K562 (cell line): ENCODE measurements around the gene SNX17. TPM values are rescaled to one million over a fixed set of nuclear protein-coding genes. Genes with fewer than 3 reads are reported as not detected.

ENCODE experiments used
- ARID2 ChIP-seq: fragments of 450-650 bp; IDR thresholded peaks from 2 replicates; pipeline ENCODE4 v1.6.1; 2017; ENCODE audit warnings: antibody characterized with exemption, mild to moderate bottlenecking
- BCL6 ChIP-seq: fragments of 250-450 bp; sonication (Bioruptor Pico); IDR thresholded peaks from 2 replicates; pipeline ENCODE4 v1.4.0; 2020
- CREM ChIP-seq: IDR thresholded peaks from 2 replicates; pipeline ENCODE4 v1.6.1; 2014; ENCODE audit warnings: antibody characterized with exemption, low read depth
- E2F3 ChIP-seq: fragments of 250-450 bp; sonication (Bioruptor Pico); IDR thresholded peaks from 2 replicates; pipeline ENCODE4 v1.4.0; 2020; ENCODE audit warnings: mild to moderate bottlenecking
- ELF1 ChIP-seq: fragments of 200-800 bp; sonication (Bioruptor generic); IDR thresholded peaks from 2 replicates; pipeline ENCODE4 v1.6.1; 2016; ENCODE audit warnings: missing genetic modification characterization, missing compliant biosample characterization
- EP300 ChIP-seq: IDR thresholded peaks from 2 replicates; pipeline ENCODE4 v1.6.1; 2012; ENCODE audit warnings: low read length, improper control_type of control experiment
- IRF1 ChIP-seq: sonication (generic); formaldehyde crosslinking; IDR thresholded peaks from 2 replicates; pipeline ENCODE4 v1.8.0; 2022; ENCODE audit warnings: missing genetic modification reagents, mild to moderate bottlenecking, borderline replicate concordance
- OTX1 ChIP-seq: fragments of 450-650 bp; formaldehyde crosslinking; IDR thresholded peaks from 2 replicates; pipeline ENCODE4 v1.4.0; 2022; ENCODE audit warnings: mild to moderate bottlenecking
- RBFOX2 ChIP-seq: fragments of 200-400 bp; formaldehyde crosslinking; IDR thresholded peaks from 2 replicates; pipeline ENCODE4 v1.6.1; 2017; ENCODE audit warnings: low read depth, mild to moderate bottlenecking, low read length, moderate library complexity
- SMAD1 ChIP-seq: fragments of 150-350 bp; IDR thresholded peaks from 2 replicates; pipeline ENCODE4 v1.6.1; 2014; ENCODE audit warnings: low read length, low read depth; ENCODE audit not compliant: partially characterized antibody
- SRSF3 ChIP-seq: fragments of 200-400 bp; formaldehyde crosslinking; IDR thresholded peaks from 2 replicates; pipeline ENCODE4 v1.6.1; 2016; ENCODE audit warnings: mild to moderate bottlenecking, low read length, moderate library complexity; ENCODE audit not compliant: insufficient read depth
- STAT5B ChIP-seq: fragments of 250-450 bp; sonication (Bioruptor Pico); IDR thresholded peaks from 2 replicates; pipeline ENCODE4 v1.8.0; 2021; ENCODE audit warnings: mild to moderate bottlenecking, inconsistent platforms
- ZKSCAN1 ChIP-seq: fragments of 150-350 bp; IDR thresholded peaks from 2 replicates; pipeline ENCODE4 v1.6.1; 2016; ENCODE audit warnings: low read depth, low read length
- ZNF23 ChIP-seq: fragments of 250-450 bp; sonication (Bioruptor Pico); IDR thresholded peaks from 2 replicates; pipeline ENCODE4 v1.4.0; 2020; ENCODE audit warnings: mild to moderate bottlenecking
- ZNF3 ChIP-seq: fragments of 250-450 bp; sonication (Bioruptor Pico); IDR thresholded peaks from 2 replicates; pipeline ENCODE4 v1.5.0; 2021; ENCODE audit warnings: mild to moderate bottlenecking, moderate library complexity
- ZNF444 ChIP-seq: fragments of 250-450 bp; sonication (Bioruptor Pico); IDR thresholded peaks from 2 replicates; pipeline ENCODE4 v1.4.0; 2020; ENCODE audit warnings: mild to moderate bottlenecking, moderate library complexity
- ZNF511 ChIP-seq: sonication (generic); formaldehyde crosslinking; IDR thresholded peaks from 2 replicates; pipeline ENCODE4 v1.8.0; 2022; ENCODE audit warnings: mild to moderate bottlenecking, missing genetic modification reagents
- ZNF561 ChIP-seq: fragments of 450-650 bp; formaldehyde crosslinking; conservative IDR thresholded peaks from 2 replicates; pipeline ENCODE4 v1.4.0; 2020; ENCODE audit warnings: mild to moderate bottlenecking, moderate library complexity
- ZNF668 ChIP-seq: fragments of 250-450 bp; sonication (Bioruptor Pico); IDR thresholded peaks from 2 replicates; pipeline ENCODE4 v1.8.0; 2022; ENCODE audit warnings: mild to moderate bottlenecking, inconsistent platforms
- polyA plus RNA-seq, 8 experiments: library from polyadenylated mRNA; depleted of rRNA in 4 of 8; stranded (reverse) in 5 of 8; unstranded in 3 of 8; fragments of >200 nt; fragmentation: Nextera tagmentation in 2 of 8; fragmentation: Illumina TruSeq in 1 of 8; extraction: Ambion mirVana in 2 of 8; extraction: Trizol in 1 of 8; gene quantifications; 2 replicates each; pipeline versions ENCODE4 v1.2.1 to v1.2.3, GENCODE V29; 2011 to 2014; ENCODE audit warnings: inconsistent platforms in 1 of 8, missing spikeins in 1 of 8
- total RNA-seq, 7 experiments: library from RNA; depleted of rRNA in 6 of 7; stranded (reverse); fragments of >200 nt in 6 of 7; fragmentation: Illumina TruSeq in 2 of 7; extraction: Trizol in 2 of 7; gene quantifications; 2 replicates each; pipeline versions ENCODE4 v1.2.1 to v1.2.3, GENCODE V29; 2011 to 2021; ENCODE audit warnings: low replicate concordance in 1 of 7
- TF ChIP-seq, protein P1 (sequence below): sonication (generic); formaldehyde crosslinking; IDR thresholded peaks from 2 replicates; pipeline ENCODE4 v1.8.1; 2023; ENCODE audit warnings: missing genetic modification reagents, mild to moderate bottlenecking, borderline replicate concordance
- TF ChIP-seq, protein P2 (sequence below): fragments of 250-450 bp; sonication (Bioruptor Pico); IDR thresholded peaks from 2 replicates; pipeline ENCODE4 v1.9.0; 2021; ENCODE audit warnings: mild to moderate bottlenecking, inconsistent platforms

The SNX17 gene
- total and polyA plus RNA-seq, 9 of the 15 experiments (the other 6 are each of a cell fraction or from before 2014, with no cell fraction given): 3.0 to 75.7 (median 54.6) TPM

GRCh38 chr2:27409321-27410073 lies 39.1 kb downstream of the SNX17 start, which contains the start of gene PPM1G (continued):
- TF ChIP-seq BCL6 (no peak), IRF1 (CRISPR knock-in tag) (0 out of 2 replicates have a peak, but pooled peaks have one; percentile 62), ZNF444 (CRISPR knock-in tag) (no peak), ZNF668 (no peak), ZNF3 (CRISPR knock-in tag) (no peak), STAT5B (CRISPR knock-in tag) (no peak), OTX1 (CRISPR knock-in tag) (0 out of 2 replicates have a peak, but pooled peaks have one; percentile 50), CREM (peak; percentile 64), RBFOX2 (peak; percentile 99), ZNF23 (CRISPR knock-in tag) (no peak), SRSF3 (no peak), ZKSCAN1 (0 out of 2 replicates have a peak, but pooled peaks have one; percentile 12), SMAD1 (peak; percentile 50), ELF1 (peak; percentile 89), ARID2 (no peak), ZNF511 (CRISPR knock-in tag) (peak; percentile 54; the same call in 1 of the 2 replicates), E2F3 (CRISPR knock-in tag) (0 out of 2 replicates have a peak, but pooled peaks have one; percentile 52), EP300 (peak; percentile 40), ZNF561 (CRISPR knock-in tag) (no peak)
- TF ChIP-seq, protein P1, sequence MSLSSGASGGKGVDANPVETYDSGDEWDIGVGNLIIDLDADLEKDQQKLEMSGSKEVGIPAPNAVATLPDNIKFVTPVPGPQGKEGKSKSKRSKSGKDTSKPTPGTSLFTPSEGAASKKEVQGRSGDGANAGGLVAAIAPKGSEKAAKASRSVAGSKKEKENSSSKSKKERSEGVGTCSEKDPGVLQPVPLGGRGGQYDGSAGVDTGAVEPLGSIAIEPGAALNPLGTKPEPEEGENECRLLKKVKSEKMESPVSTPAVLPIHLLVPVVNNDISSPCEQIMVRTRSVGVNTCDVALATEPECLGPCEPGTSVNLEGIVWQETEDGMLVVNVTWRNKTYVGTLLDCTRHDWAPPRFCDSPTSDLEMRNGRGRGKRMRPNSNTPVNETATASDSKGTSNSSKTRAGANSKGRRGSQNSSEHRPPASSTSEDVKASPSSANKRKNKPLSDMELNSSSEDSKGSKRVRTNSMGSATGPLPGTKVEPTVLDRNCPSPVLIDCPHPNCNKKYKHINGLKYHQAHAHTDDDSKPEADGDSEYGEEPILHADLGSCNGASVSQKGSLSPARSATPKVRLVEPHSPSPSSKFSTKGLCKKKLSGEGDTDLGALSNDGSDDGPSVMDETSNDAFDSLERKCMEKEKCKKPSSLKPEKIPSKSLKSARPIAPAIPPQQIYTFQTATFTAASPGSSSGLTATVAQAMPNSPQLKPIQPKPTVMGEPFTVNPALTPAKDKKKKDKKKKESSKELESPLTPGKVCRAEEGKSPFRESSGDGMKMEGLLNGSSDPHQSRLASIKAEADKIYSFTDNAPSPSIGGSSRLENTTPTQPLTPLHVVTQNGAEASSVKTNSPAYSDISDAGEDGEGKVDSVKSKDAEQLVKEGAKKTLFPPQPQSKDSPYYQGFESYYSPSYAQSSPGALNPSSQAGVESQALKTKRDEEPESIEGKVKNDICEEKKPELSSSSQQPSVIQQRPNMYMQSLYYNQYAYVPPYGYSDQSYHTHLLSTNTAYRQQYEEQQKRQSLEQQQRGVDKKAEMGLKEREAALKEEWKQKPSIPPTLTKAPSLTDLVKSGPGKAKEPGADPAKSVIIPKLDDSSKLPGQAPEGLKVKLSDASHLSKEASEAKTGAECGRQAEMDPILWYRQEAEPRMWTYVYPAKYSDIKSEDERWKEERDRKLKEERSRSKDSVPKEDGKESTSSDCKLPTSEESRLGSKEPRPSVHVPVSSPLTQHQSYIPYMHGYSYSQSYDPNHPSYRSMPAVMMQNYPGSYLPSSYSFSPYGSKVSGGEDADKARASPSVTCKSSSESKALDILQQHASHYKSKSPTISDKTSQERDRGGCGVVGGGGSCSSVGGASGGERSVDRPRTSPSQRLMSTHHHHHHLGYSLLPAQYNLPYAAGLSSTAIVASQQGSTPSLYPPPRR (CRISPR knock-in tag): peak; percentile 70; the same call in 1 of the 2 replicates
- TF ChIP-seq, protein P2, sequence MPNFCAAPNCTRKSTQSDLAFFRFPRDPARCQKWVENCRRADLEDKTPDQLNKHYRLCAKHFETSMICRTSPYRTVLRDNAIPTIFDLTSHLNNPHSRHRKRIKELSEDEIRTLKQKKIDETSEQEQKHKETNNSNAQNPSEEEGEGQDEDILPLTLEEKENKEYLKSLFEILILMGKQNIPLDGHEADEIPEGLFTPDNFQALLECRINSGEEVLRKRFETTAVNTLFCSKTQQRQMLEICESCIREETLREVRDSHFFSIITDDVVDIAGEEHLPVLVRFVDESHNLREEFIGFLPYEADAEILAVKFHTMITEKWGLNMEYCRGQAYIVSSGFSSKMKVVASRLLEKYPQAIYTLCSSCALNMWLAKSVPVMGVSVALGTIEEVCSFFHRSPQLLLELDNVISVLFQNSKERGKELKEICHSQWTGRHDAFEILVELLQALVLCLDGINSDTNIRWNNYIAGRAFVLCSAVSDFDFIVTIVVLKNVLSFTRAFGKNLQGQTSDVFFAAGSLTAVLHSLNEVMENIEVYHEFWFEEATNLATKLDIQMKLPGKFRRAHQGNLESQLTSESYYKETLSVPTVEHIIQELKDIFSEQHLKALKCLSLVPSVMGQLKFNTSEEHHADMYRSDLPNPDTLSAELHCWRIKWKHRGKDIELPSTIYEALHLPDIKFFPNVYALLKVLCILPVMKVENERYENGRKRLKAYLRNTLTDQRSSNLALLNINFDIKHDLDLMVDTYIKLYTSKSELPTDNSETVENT: peak; percentile 12; the same call in 1 of the 2 replicates
